Right ventricle myocardium superior (tissue), 1 donor: Measurements from ENCODE around the gene RPS4Y1. TPM values are rescaled to one million over a fixed set of nuclear protein-coding genes. Genes with fewer than 3 reads are reported as not detected.
"Not testable (repeated sequence)": the region's sequence is repeated elsewhere in the genome, so short reads cannot be mapped to it uniquely, and the experiment has no call there.

Experiments
- ATAC-seq: fragments of 200-7000 bp; cut with Tn5 transposase; one replicate; pipeline ENCODE4 v1.9.1; 2020; ENCODE audit warnings: mild to moderate bottlenecking; ENCODE audit not compliant: poor library complexity
- DNase-seq: peaks from one replicate; pipeline ENCODE4 v3.0.0-alpha.2; 2020
- intact Hi-C: fragments of 100-400 bp; cut with DNase I; formaldehyde crosslinking; loops from one replicate; pipeline ENCODE4 v1.11.2; 2022
- long read RNA-seq: library from polyadenylated mRNA; unstranded; transcript quantifications from one replicate; pipeline ENCODE4 v2.0.0, GENCODE V29; 2021
- total RNA-seq: library from RNA; stranded (reverse); fragmentation: NEBNext Ultra II Directional; extraction: Animal tissue kit (Norgen Biotek cat#: 25700); gene quantifications from one replicate; pipeline ENCODE4 v1.2.1, GENCODE V29; 2021
- donor health status: DM: no; HTN: yes; CAD: no; lungs with severe emphysema.

The RPS4Y1 gene
- 178 TPM for total RNA-seq
- long read RNA-seq, transcript RPS4Y1-201 (7 exons, 1,305 nt), result major isoform, 166 of 171 reads
- long read RNA-seq, partial matches to known transcripts, result 4 of 171 reads
- long read RNA-seq, other reads (novel, unspliced or antisense), result 1 of 171 reads

GRCh38 chrY:2841471-2841893 is at the start of gene RPS4Y1:
TSS of gene RPS4Y1 (plus strand) at chrY:2841602. CDS start at chrY:2841625, 23 bp downstream.
- peak; percentile 84 for ATAC-seq
- DNase-seq, result no peak
- intact Hi-C loops, result no loop called here

GRCh38 chrY:2796977-2797523 is 44.4 kb upstream of the RPS4Y1 start:
- ATAC-seq (no peak), DNase-seq (no peak)
- intact Hi-C loops, result no loop called here

GRCh38 chrY:2797991-2798390 is 43.4 kb upstream of the RPS4Y1 start:
- ATAC-seq (no peak), DNase-seq (no peak)
- intact Hi-C loops, result no loop called here

- intact Hi-C loops, result no loop called here
- DNase-seq (no peak), ATAC-seq (no peak)
These were observed 41.2 kb upstream of the RPS4Y1 start for GRCh38 chrY:2800246-2800645.

GRCh38 chrY:2817146-2817896 is 24.1 kb upstream of the RPS4Y1 start:
- intact Hi-C loops, ATAC-seq, DNase-seq: not testable (repeated sequence)

GRCh38 chrY:2824471-2824870 is 16.9 kb upstream of the RPS4Y1 start:
- ATAC-seq (no peak), DNase-seq (no peak)
- intact Hi-C loops, result no loop called here

GRCh38 chrY:2828497-2828896 is 12.9 kb upstream of the RPS4Y1 start:
- no peak for ATAC-seq
- DNase-seq, result no peak
- intact Hi-C loops, result no loop called here

GRCh38 chrY:2835230-2835629 is 6.2 kb upstream of the RPS4Y1 start:
- ATAC-seq, result no peak
- no peak for DNase-seq
- intact Hi-C loops, result no loop called here

GRCh38 chrY:2837078-2837477 is 4.3 kb upstream of the RPS4Y1 start:
- intact Hi-C loops, result no loop called here
- DNase-seq, result no peak
- ATAC-seq, result no peak

GRCh38 chrY:2837932-2838331 is 3.5 kb upstream of the RPS4Y1 start:
- ATAC-seq (no peak), DNase-seq (no peak)
- intact Hi-C loops, result no loop called here

GRCh38 chrY:2846791-2847190 is 5.4 kb downstream of the RPS4Y1 start:
- DNase-seq (no peak), ATAC-seq (no peak)
- intact Hi-C loops, result no loop called here

GRCh38 chrY:2848384-2848783 is 7.0 kb downstream of the RPS4Y1 start:
- intact Hi-C loops, result no loop called here
- ATAC-seq (no peak), DNase-seq (no peak)

- intact Hi-C loops, result no loop called here
- ATAC-seq, result no peak
- no peak for DNase-seq
These were observed 8.0 kb downstream of the RPS4Y1 start for GRCh38 chrY:2849368-2849767.

GRCh38 chrY:2854145-2854774 is 12.9 kb downstream of the RPS4Y1 start:
- no peak for DNase-seq
- no peak for ATAC-seq
- intact Hi-C loops, result loop anchor here (10.0 kb wide), 1 partner anchor 81 kb away; the partner anchor contains the start of gene ZFY

- intact Hi-C loops, result loop anchor here (10.0 kb wide), 1 partner anchor 78 kb away; the partner anchor contains the start of gene ZFY
- ATAC-seq, result no peak
- DNase-seq, result no peak
These were observed 15.7 kb downstream of the RPS4Y1 start for GRCh38 chrY:2857068-2857467.

GRCh38 chrY:2857686-2858085 is 16.3 kb downstream of the RPS4Y1 start:
- DNase-seq (no peak), ATAC-seq (no peak)
- intact Hi-C loops, result loop anchor here (10.0 kb wide), 1 partner anchor 77 kb away; the partner anchor contains the start of gene ZFY

- intact Hi-C loops, result loop anchor here (10.0 kb wide), 1 partner anchor 75 kb away; the partner anchor contains the start of gene ZFY
- DNase-seq, result no peak
- ATAC-seq, result no peak
These were observed 18.4 kb downstream of the RPS4Y1 start for GRCh38 chrY:2859782-2860181.

GRCh38 chrY:2860511-2860910 is 19.1 kb downstream of the RPS4Y1 start:
- ATAC-seq, result no peak

GRCh38 chrY:2866581-2866980 is 25.2 kb downstream of the RPS4Y1 start:
- no peak for DNase-seq

More at GRCh38 chrY:2860511-2860910, 19.1 kb downstream of the RPS4Y1 start:
- no peak for DNase-seq
- intact Hi-C loops, result no loop called here

More at GRCh38 chrY:2866581-2866980, 25.2 kb downstream of the RPS4Y1 start:
- intact Hi-C loops, result no loop called here
- no peak for ATAC-seq
